Mesodermal cell (in vitro differentiated cells): ENCODE data around the gene TSG101.

Experiments used
- H3K27ac ChIP-seq: 2 replicates; pipeline ENCODE4 v1.7.0; 2013; ENCODE audit warnings: mild to moderate bottlenecking, low read depth, low read length, moderate library complexity; ENCODE audit not compliant: severe bottlenecking
- H3K36me3 ChIP-seq: 2 replicates; pipeline ENCODE4 v1.7.1; 2013; ENCODE audit warnings: mild to moderate bottlenecking, low read length, moderate library complexity; ENCODE audit not compliant: control insufficient read depth, insufficient read depth
- H3K4me1 ChIP-seq: one replicate; pipeline ENCODE4 v1.7.1; 2013; ENCODE audit warnings: mild to moderate bottlenecking, low read length; ENCODE audit not compliant: insufficient read depth, control insufficient read depth, poor library complexity, severe bottlenecking
- H3K4me3 ChIP-seq: 2 replicates; pipeline ENCODE4 v1.7.0; 2013; ENCODE audit warnings: low read length, control low read depth, mild to moderate bottlenecking; ENCODE audit not compliant: insufficient read depth, poor library complexity, severe bottlenecking; ENCODE audit errors: extremely low read depth
- H3K9me3 ChIP-seq: 2 replicates; pipeline ENCODE4 v1.7.1; 2013; ENCODE audit warnings: mild to moderate bottlenecking, low read length, moderate library complexity; ENCODE audit not compliant: control insufficient read depth
- WGBS, 2 experiments: methylation state at CpG; one replicate each; pipeline ENCODE4 v1.1.5; 2013; ENCODE audit warnings: missing lambda C conversion rate in 2 of 2; ENCODE audit not compliant: insufficient coverage in 2 of 2; 5-methylcytosine and 5-hydroxymethylcytosine counted together

TSG101 gene

GRCh38 chr11:18466402-18466801 lies 60.3 kb downstream of the TSG101 start:
- 100% methylated on average over 1 to 2 of the region's 2 CpGs for WGBS, 2 experiments
- H3K36me3 ChIP-seq = no peaks in the 10 kb centered on the region
- no peak overlapping the region for H3K4me3 ChIP-seq
- no peaks in the 10 kb centered on the region for H3K4me1 ChIP-seq
- no peaks in the 10 kb centered on the region for H3K9me3 ChIP-seq
- H3K27ac ChIP-seq = no peak overlapping the region

- no CpG with 5 or more reads among the region's 1 CpG for WGBS, 2 experiments
- Histone ChIP-seq H3K36me3 (no peaks in the 10 kb centered on the region), H3K4me3 (no peak overlapping the region), H3K27ac (no peak overlapping the region), H3K9me3 (no peaks in the 10 kb centered on the region), H3K4me1 (no peaks in the 10 kb centered on the region)
Observed at GRCh38 chr11:18463439-18463838, 63.3 kb downstream of the TSG101 start.

DNA sequence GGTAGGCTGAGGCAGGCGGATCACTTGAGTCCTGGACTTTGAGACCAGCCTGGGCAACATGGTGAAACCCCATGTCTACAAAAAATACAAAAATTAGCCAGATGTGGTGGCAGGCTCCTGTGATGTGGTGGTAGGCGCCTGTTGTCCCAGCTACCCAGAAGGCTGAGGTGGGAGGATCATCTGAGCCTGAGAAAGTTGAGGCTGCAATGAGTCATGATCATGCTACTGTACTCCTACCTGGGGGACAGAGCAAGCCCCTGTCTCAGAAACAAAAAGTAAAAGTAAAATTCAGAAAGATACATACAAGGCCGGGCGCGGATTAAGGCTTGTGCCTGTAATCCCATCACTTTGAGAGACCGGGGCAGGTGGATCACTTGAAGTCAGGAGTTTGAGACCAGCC lies 64.8 kb downstream of the TSG101 start:
- Histone ChIP-seq H3K9me3 (no peaks in the 10 kb centered on the region), H3K27ac (no peak overlapping the region), H3K36me3 (no peaks in the 10 kb centered on the region), H3K4me3 (no peak overlapping the region), H3K4me1 (no peaks in the 10 kb centered on the region)
- WGBS, 2 experiments = 91 to 98% methylated on average over 5 of the region's 6 CpGs

- H3K4me3 ChIP-seq = no peak overlapping the region
- no peaks in the 10 kb centered on the region for H3K36me3 ChIP-seq
- no peak overlapping the region for H3K27ac ChIP-seq
- no peaks in the 10 kb centered on the region for H3K9me3 ChIP-seq
- no CpG with 5 or more reads among the region's 4 CpGs for WGBS, 2 experiments
- no peaks in the 10 kb centered on the region for H3K4me1 ChIP-seq
Observed at GRCh38 chr11:18459634-18460033, 67.1 kb downstream of the TSG101 start.

DNA sequence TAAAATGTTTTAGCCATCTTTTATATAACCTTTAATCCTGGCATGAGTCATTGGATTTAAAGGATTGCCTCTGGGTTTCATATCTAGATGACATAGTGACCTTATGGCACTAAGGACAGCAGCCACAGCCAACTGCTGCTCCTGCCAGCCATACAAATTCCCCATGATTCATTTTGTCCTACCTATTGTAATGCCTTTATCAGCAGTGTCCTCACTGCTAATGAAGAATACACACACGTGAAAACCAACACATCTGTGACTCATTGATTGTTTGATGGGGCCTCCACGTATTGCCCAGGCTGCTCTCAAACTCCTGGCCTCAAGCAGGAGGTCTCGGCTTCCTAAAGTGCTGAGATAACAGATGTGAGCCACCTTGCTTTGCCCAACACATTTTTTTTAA lies 69.3 kb downstream of the TSG101 start:
- Histone ChIP-seq H3K4me1 (no peaks in the 10 kb centered on the region), H3K9me3 (no peaks in the 10 kb centered on the region), H3K4me3 (no peak overlapping the region), H3K27ac (no peak overlapping the region), H3K36me3 (no peaks in the 10 kb centered on the region)
- WGBS, 2 experiments = 50 to 79% methylated on average over 2 of the region's 3 CpGs

GRCh38 chr11:18455686-18456372 lies 70.9 kb downstream of the TSG101 start, which contains the start of gene LDHAL6A:
LDHAL6A (plus strand) TSS chr11:18455856; CDS start chr11:18456681, 825 bp downstream.
- Histone ChIP-seq H3K27ac (no peak within 1 kb of the TSS), H3K4me1 (no peaks in the 10 kb centered on the region), H3K9me3 (no peaks in the 10 kb centered on the region), H3K4me3 (no peak within 1 kb of the TSS), H3K36me3 (no peaks in the 10 kb centered on the region)
- WGBS, 2 experiments = 96 to 97% methylated on average over 24 to 33 of the region's 47 CpGs

- Histone ChIP-seq H3K4me1 (no peaks in the 10 kb centered on the region), H3K9me3 (no peaks in the 10 kb centered on the region), H3K4me3 (no peak overlapping the region), H3K27ac (no peak overlapping the region), H3K36me3 (no peaks in the 10 kb centered on the region)
- WGBS, 2 experiments = 79 to 92% methylated on average over 1 to 2 of the region's 2 CpGs
Observed at GRCh38 chr11:18452927-18453326, 73.8 kb downstream of the TSG101 start.

- 87 to 100% methylated on average over 2 of the region's 3 CpGs for WGBS, 2 experiments
- Histone ChIP-seq H3K9me3 (no peaks in the 10 kb centered on the region), H3K4me1 (no peaks in the 10 kb centered on the region), H3K27ac (no peak overlapping the region), H3K4me3 (no peak overlapping the region), H3K36me3 (no peaks in the 10 kb centered on the region)
Observed at GRCh38 chr11:18449251-18449650, 77.5 kb downstream of the TSG101 start.

GRCh38 chr11:18438691-18439090 lies 88.1 kb downstream of the TSG101 start:
- Histone ChIP-seq H3K27ac (no peak overlapping the region), H3K36me3 (no peaks in the 10 kb centered on the region), H3K4me1 (no peaks in the 10 kb centered on the region), H3K4me3 (no peak overlapping the region), H3K9me3 (no peaks in the 10 kb centered on the region)
- no CpG with 5 or more reads among the region's 2 CpGs for WGBS, 2 experiments
